AG09319 (cell line): Measurements from ENCODE around the gene APRT.
"Not testable (repeated sequence)": the region's sequence is repeated elsewhere in the genome, so short reads cannot be mapped to it uniquely, and the experiment has no call there.

Source experiments
- DNase-seq: peaks from one replicate; pipeline ENCODE4 v3.0.0-alpha.2; 2010; ENCODE audit warnings: low read depth; ENCODE audit errors: extremely low read depth
- CTCF ChIP-seq: IDR thresholded peaks from 2 replicates; pipeline ENCODE4 v1.5.1; 2011; ENCODE audit warnings: low read depth, mild to moderate bottlenecking, inconsistent platforms, low read length, moderate library complexity

The APRT gene

GRCh38 chr16:88777471-88778270, 34.1 kb downstream of the APRT start:
- DNase-seq, result no peak
- TF ChIP-seq CTCF, result no peak

- no peak for DNase-seq
- no peak for TF ChIP-seq CTCF
Observed at GRCh38 chr16:88775825-88776224, 35.9 kb downstream of the APRT start.

GRCh38 chr16:88774544-88775393, 37.0 kb downstream of the APRT start:
- TF ChIP-seq CTCF, result no peak
- no peak for DNase-seq

GRCh38 chr16:88773812-88774291, 37.9 kb downstream of the APRT start:
- peak; percentile 34 for DNase-seq
- TF ChIP-seq CTCF, result no peak

GRCh38 chr16:88772871-88773811, 38.6 kb downstream of the APRT start:
- DNase-seq, result peak; percentile 67
- TF ChIP-seq CTCF, result no peak

GRCh38 chr16:88771781-88772180, 39.9 kb downstream of the APRT start:
- DNase-seq, result not testable (repeated sequence)

- no peak for DNase-seq
- no peak for TF ChIP-seq CTCF
Observed at GRCh38 chr16:88771294-88771772, 40.4 kb downstream of the APRT start.
